Panc1 (cell line): Measurements from ENCODE around the gene IRF2BP1. TPM values are rescaled to one million over a fixed set of nuclear protein-coding genes. Genes with fewer than 3 reads are reported as not detected.

Experiments used
- ATAC-seq: fragments of 200-7000 bp; cut with Tn5 transposase; 2 replicates; pipeline ENCODE4 v1.9.1; 2020; ENCODE audit warnings: mild to moderate bottlenecking, moderate library complexity
- BruUV-seq: library from RNA; stranded (reverse); fragments of 400-500 nt; replicated peaks from 2 replicates; lab custom pipeline; 2021; lab: Mats Ljungman, UMichigan
- CTCF ChIA-PET: fragments of 300-600 bp; sonication (Branson Sonifier 250); formaldehyde crosslinking; loops from one replicate; lab custom pipeline; 2022; ENCODE audit warnings: antibody characterized with exemption; lab: Charles Lee
- POLR2A ChIA-PET: fragments of 300-600 bp; sonication (Branson Sonifier 250); formaldehyde crosslinking; loops from one replicate; lab custom pipeline; 2022; ENCODE audit warnings: antibody characterized with exemption; lab: Charles Lee
- DNase-seq: peaks from one replicate; pipeline ENCODE4 v3.0.0-alpha.2; 2010; ENCODE audit warnings: low read depth, low spot score
- H3K27ac ChIP-seq: 2 replicates; pipeline ENCODE4 v1.5.1; 2011; ENCODE audit warnings: mild to moderate bottlenecking, low read length, inconsistent platforms
- H3K27me3 ChIP-seq: fragments of 200-500 bp; sonication (Bioruptor generic); 2 replicates; pipeline ENCODE4 v1.6.0; 2014; ENCODE audit warnings: low read length, inconsistent platforms; ENCODE audit not compliant: control insufficient read depth, insufficient read depth
- H3K36me3 ChIP-seq: fragments of 200-500 bp; sonication (Bioruptor generic); 2 replicates; pipeline ENCODE4 v1.5.1; 2014; ENCODE audit warnings: inconsistent platforms, mild to moderate bottlenecking, low read length, moderate library complexity; ENCODE audit not compliant: control insufficient read depth, insufficient read depth
- H3K4me1 ChIP-seq: 2 replicates; pipeline ENCODE4 v1.5.1; 2011; ENCODE audit warnings: inconsistent platforms, mild to moderate bottlenecking, low read length, moderate library complexity; ENCODE audit not compliant: control insufficient read depth, insufficient read depth
- H3K4me3 ChIP-seq, 2 experiments: 2 replicates each; pipeline ENCODE4 v1.5.1; 2011 to 2012; ENCODE audit warnings: low read depth in 2 of 2, low read length in 2 of 2, mild to moderate bottlenecking in 2 of 2, inconsistent platforms in 1 of 2, moderate library complexity in 1 of 2
- H3K9me3 ChIP-seq: fragments of 200-500 bp; sonication (Bioruptor generic); 2 replicates; pipeline ENCODE4 v1.5.1; 2014; ENCODE audit warnings: low read depth, mild to moderate bottlenecking, inconsistent platforms, low read length, moderate library complexity; ENCODE audit not compliant: control insufficient read depth, insufficient read depth
- POLR2AphosphoS5 ChIP-seq: IDR thresholded peaks from 2 replicates; pipeline ENCODE4 v1.6.1; 2012; ENCODE audit warnings: mild to moderate bottlenecking, low read depth, low read length, moderate library complexity
- SIN3A ChIP-seq: IDR thresholded peaks from 2 replicates; pipeline ENCODE4 v1.6.1; 2012; ENCODE audit warnings: low read depth, mild to moderate bottlenecking, low read length, moderate library complexity, borderline replicate concordance; ENCODE audit not compliant: insufficient read depth
- TCF7L2 ChIP-seq: IDR thresholded peaks from 2 replicates; pipeline ENCODE4 v1.6.1; 2011; ENCODE audit warnings: mild to moderate bottlenecking, low read depth, low read length, inconsistent platforms
- in situ Hi-C: cut with HindIII; loops from 2 replicates; pipeline ENCODE4 v1.10.0; 2016; ENCODE audit warnings: low sequenced_read_pairs, low pct_unique_long_range_greater_than_20kb
- intact Hi-C: fragments of 100-400 bp; cut with micrococcal nuclease; formaldehyde crosslinking; loops from one replicate; pipeline ENCODE4 v1.10.0; 2022; ENCODE audit not compliant: unreplicated experiment
- total RNA-seq: library from RNA; stranded (reverse); gene quantifications from one replicate; pipeline ENCODE4 v1.2.1, GENCODE V29; 2021; ENCODE audit not compliant: unreplicated experiment
- TF ChIP-seq, protein P1 (sequence below): fragments of 450-650 bp; IDR thresholded peaks from 2 replicates; pipeline ENCODE4 v1.5.1; 2017; ENCODE audit warnings: mild to moderate bottlenecking
- TF ChIP-seq, protein P2 (sequence below), 2 experiments: IDR thresholded peaks; 2 replicates each; pipeline ENCODE4 v1.6.1; 2011 to 2012; ENCODE audit warnings: low read depth in 2 of 2, control low read depth in 1 of 2, low read length in 1 of 2, mild to moderate bottlenecking in 1 of 2, moderate library complexity in 1 of 2; ENCODE audit not compliant: insufficient read depth in 1 of 2

The IRF2BP1 gene
- total RNA-seq, 1 experiment from 2014 or later, result 21.9 TPM

DNA sequence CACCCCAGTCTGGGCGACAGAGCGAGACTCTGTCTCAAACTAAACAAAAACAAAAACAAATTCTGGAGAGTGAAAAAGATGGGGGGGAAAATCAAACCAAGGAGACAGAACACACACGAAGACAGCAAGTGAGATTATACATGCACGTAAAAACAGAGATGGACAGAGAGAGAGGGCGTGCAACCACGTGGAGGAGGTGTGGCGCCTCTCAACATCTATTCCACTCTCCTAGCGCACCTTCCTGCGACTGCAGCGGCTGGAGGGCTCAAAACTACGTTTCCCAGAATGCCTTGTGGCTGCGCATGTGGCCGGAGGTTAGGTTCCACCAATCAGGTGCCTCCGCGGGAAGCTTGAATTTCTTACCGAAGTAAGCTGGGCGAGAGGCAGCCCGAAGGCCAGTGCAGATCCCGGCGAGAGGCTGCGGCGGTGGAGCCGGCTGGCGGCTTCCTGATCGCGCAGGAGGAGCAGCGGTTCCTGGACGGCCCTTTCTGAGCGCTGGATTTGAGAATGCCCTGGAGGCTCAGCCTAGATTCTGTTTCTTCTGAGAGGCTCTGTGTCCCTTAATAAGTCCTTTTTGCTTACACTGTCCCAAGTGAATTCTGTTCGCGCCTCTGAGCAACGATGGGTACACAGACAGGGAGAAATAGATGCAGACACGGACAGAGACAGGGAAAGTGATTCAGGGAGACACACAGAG is 41.8 kb upstream of the IRF2BP1 start:
- no peaks in the 10 kb centered on the region for H3K27me3 ChIP-seq
- BruUV-seq, result no TSS peak
- H3K36me3 ChIP-seq, result no peaks in the 10 kb centered on the region
- H3K27ac ChIP-seq, result peak overlapping the region; percentile 82
- CTCF ChIA-PET, result interaction anchor here (0.6 kb wide), 1 partner anchor 122 kb away, joined by 3 read pairs; no protein-coding TSS in a partner anchor
- in situ Hi-C loops, result no loop called here
- TF ChIP-seq POLR2AphosphoS5 (no peak), SIN3A (peak; percentile 79; the same call in 1 of the 2 replicates)
- intact Hi-C loops, result no loop called here
- POLR2A ChIA-PET, result no interaction called here
- no peaks in the 10 kb centered on the region for H3K9me3 ChIP-seq
- ATAC-seq (peak; percentile 98), DNase-seq (peak; percentile 55)
- peak overlapping the region; percentile 7 to 36; a peak in 2 of 4 replicates for H3K4me3 ChIP-seq
- H3K4me1 ChIP-seq, result 0 out of 2 replicates have a peak, but pooled peaks cover 3% of the 10 kb centered on the region

DNA sequence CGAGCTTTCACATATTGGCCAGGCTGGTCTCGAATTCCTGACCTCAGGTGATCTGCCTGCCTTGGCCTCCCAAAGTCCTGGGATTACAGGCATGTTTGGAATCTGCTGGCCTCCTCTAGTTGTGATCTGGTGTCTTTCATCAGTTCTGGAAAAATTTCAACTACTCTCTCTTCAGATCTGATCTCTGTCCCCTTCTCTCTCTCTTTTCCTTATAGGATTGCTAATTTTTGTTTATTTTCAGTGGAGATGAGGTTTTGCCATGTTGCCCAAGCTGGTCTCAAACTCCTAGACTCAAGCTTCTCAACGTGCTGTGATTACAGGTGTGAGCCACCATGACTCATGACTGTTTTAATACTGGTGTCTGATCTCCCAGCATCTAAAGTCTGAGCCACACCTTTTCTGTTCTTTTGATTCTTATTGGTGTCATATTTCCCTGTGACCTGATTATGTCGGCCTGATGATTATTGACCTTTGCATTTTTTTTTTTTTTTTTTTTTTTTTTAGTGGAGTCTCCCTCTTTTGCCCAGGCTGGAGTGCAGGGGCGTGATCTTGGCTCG is 39.0 kb upstream of the IRF2BP1 start:
- H3K36me3 ChIP-seq, result no peaks in the 10 kb centered on the region
- ATAC-seq, result no peak
- ChIA-PET POLR2A (interaction anchor here (0.5 kb wide), 1 partner anchor 9 kb away, joined by 3 read pairs; no protein-coding TSS in a partner anchor), CTCF (interaction anchor here (0.7 kb wide), 1 partner anchor 76 kb away, joined by 10 read pairs; no protein-coding TSS in a partner anchor)
- no peak overlapping the region for H3K27ac ChIP-seq
- intact Hi-C loops, result no loop called here
- H3K4me3 ChIP-seq, result no peak overlapping the region
- no peak for DNase-seq
- no TSS peak for BruUV-seq
- H3K27me3 ChIP-seq, result no peaks in the 10 kb centered on the region
- no peaks in the 10 kb centered on the region for H3K9me3 ChIP-seq
- in situ Hi-C loops, result no loop called here
- TF ChIP-seq SIN3A (no peak), TCF7L2 (no peak), POLR2AphosphoS5 (no peak)
- TF ChIP-seq, protein P1, sequence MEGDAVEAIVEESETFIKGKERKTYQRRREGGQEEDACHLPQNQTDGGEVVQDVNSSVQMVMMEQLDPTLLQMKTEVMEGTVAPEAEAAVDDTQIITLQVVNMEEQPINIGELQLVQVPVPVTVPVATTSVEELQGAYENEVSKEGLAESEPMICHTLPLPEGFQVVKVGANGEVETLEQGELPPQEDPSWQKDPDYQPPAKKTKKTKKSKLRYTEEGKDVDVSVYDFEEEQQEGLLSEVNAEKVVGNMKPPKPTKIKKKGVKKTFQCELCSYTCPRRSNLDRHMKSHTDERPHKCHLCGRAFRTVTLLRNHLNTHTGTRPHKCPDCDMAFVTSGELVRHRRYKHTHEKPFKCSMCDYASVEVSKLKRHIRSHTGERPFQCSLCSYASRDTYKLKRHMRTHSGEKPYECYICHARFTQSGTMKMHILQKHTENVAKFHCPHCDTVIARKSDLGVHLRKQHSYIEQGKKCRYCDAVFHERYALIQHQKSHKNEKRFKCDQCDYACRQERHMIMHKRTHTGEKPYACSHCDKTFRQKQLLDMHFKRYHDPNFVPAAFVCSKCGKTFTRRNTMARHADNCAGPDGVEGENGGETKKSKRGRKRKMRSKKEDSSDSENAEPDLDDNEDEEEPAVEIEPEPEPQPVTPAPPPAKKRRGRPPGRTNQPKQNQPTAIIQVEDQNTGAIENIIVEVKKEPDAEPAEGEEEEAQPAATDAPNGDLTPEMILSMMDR, result no peak
- TF ChIP-seq, protein P2, sequence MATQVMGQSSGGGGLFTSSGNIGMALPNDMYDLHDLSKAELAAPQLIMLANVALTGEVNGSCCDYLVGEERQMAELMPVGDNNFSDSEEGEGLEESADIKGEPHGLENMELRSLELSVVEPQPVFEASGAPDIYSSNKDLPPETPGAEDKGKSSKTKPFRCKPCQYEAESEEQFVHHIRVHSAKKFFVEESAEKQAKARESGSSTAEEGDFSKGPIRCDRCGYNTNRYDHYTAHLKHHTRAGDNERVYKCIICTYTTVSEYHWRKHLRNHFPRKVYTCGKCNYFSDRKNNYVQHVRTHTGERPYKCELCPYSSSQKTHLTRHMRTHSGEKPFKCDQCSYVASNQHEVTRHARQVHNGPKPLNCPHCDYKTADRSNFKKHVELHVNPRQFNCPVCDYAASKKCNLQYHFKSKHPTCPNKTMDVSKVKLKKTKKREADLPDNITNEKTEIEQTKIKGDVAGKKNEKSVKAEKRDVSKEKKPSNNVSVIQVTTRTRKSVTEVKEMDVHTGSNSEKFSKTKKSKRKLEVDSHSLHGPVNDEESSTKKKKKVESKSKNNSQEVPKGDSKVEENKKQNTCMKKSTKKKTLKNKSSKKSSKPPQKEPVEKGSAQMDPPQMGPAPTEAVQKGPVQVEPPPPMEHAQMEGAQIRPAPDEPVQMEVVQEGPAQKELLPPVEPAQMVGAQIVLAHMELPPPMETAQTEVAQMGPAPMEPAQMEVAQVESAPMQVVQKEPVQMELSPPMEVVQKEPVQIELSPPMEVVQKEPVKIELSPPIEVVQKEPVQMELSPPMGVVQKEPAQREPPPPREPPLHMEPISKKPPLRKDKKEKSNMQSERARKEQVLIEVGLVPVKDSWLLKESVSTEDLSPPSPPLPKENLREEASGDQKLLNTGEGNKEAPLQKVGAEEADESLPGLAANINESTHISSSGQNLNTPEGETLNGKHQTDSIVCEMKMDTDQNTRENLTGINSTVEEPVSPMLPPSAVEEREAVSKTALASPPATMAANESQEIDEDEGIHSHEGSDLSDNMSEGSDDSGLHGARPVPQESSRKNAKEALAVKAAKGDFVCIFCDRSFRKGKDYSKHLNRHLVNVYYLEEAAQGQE (IDR thresholded peaks at IDR 0.05; ENCODE audit: insufficient read depth in 1 of 2, low read depth in 2 of 2, low read length in 1 of 2), result no peak
- 0 out of 2 replicates have a peak, but pooled peaks cover 3% of the 10 kb centered on the region for H3K4me1 ChIP-seq
